DND-41 (cell line): ENCODE measurements around the gene BPIFB3.

Source experiments
- ATAC-seq: fragments of 200-7000 bp; cut with Tn5 transposase; 3 replicates; pipeline ENCODE4 v1.9.1; 2021; ENCODE audit warnings: low read depth; ENCODE audit not compliant: insufficient read depth
- DNase-seq: peaks from one replicate; pipeline ENCODE4 v3.0.0-alpha.2; 2020
- H2AFZ ChIP-seq: 2 replicates; pipeline ENCODE4 v1.6.0; 2012; ENCODE audit warnings: low read depth, low read length
- H3K27ac ChIP-seq: 2 replicates; pipeline ENCODE4 v1.5.1; 2012; ENCODE audit warnings: low read length, inconsistent platforms
- H3K27me3 ChIP-seq: fragments of 200-600 bp; sonication (generic); 2 replicates; pipeline ENCODE4 v1.6.0; 2012; ENCODE audit warnings: low read length, mild to moderate bottlenecking, inconsistent platforms; ENCODE audit not compliant: insufficient read depth, poor library complexity
- H3K36me3 ChIP-seq: 2 replicates; pipeline ENCODE4 v1.5.1; 2012; ENCODE audit warnings: low read length, inconsistent platforms; ENCODE audit not compliant: insufficient read depth
- H3K4me1 ChIP-seq: 2 replicates; pipeline ENCODE4 v1.5.1; 2012; ENCODE audit warnings: mild to moderate bottlenecking, low read length; ENCODE audit not compliant: insufficient read depth
- H3K4me2 ChIP-seq: 2 replicates; pipeline ENCODE4 v1.6.0; 2012; ENCODE audit warnings: mild to moderate bottlenecking, moderate library complexity, low read length, inconsistent platforms; ENCODE audit not compliant: insufficient read depth
- H3K4me3 ChIP-seq, 2 experiments: fragments of 200-600 bp in 1 of 2; shearing (Covaris generic) in 1 of 2; 2 replicates each; pipeline ENCODE4 v1.5.1; 2012 to 2016; ENCODE audit warnings: inconsistent platforms in 2 of 2, low read length in 2 of 2, mild to moderate bottlenecking in 2 of 2, low read depth in 1 of 2, moderate library complexity in 1 of 2
- H3K79me2 ChIP-seq: 2 replicates; pipeline ENCODE4 v1.6.0; 2012; ENCODE audit warnings: low read length, inconsistent platforms; ENCODE audit not compliant: insufficient read depth
- H3K9ac ChIP-seq: 2 replicates; pipeline ENCODE4 v1.6.0; 2012; ENCODE audit warnings: low read depth, mild to moderate bottlenecking, inconsistent platforms, low read length, moderate library complexity
- H3K9me3 ChIP-seq: 2 replicates; pipeline ENCODE4 v1.5.1; 2012; ENCODE audit warnings: low read length, moderate library complexity, mild to moderate bottlenecking, inconsistent platforms; ENCODE audit not compliant: insufficient read depth, severe bottlenecking
- H4K20me1 ChIP-seq: 2 replicates; pipeline ENCODE4 v1.6.0; 2012; ENCODE audit warnings: low read length; ENCODE audit not compliant: insufficient read depth
- CTCF ChIP-seq: IDR thresholded peaks from 2 replicates; pipeline ENCODE4 v1.5.1; 2012; ENCODE audit warnings: borderline replicate concordance, low read length, moderate library complexity, mild to moderate bottlenecking; ENCODE audit not compliant: poor library complexity, severe bottlenecking; ENCODE audit errors: extremely low read depth
- EZH2 ChIP-seq: IDR thresholded peaks from 3 replicates; pipeline ENCODE4 v1.6.1; 2012; ENCODE audit warnings: borderline replicate concordance, low read depth, mild to moderate bottlenecking, moderate library complexity, low read length, inconsistent platforms; ENCODE audit not compliant: severe bottlenecking

Gene BPIFB3

GRCh38 chr20:33034901-33035492, 18.7 kb upstream of the BPIFB3 start:
- TF ChIP-seq EZH2 (no peak), CTCF (no peak)
- Histone ChIP-seq H2AFZ (no peak overlapping the region), H3K4me1 (no peaks in the 10 kb centered on the region), H3K27ac (no peak overlapping the region), H3K27me3 (no peaks in the 10 kb centered on the region), H3K4me3 (no peak overlapping the region), H3K36me3 (no peaks in the 10 kb centered on the region), H3K79me2 (no peaks in the 10 kb centered on the region), H3K9me3 (no peaks in the 10 kb centered on the region), H3K4me2 (no peak overlapping the region), H3K9ac (no peak overlapping the region), H4K20me1 (no peaks in the 10 kb centered on the region)
- ATAC-seq (no peak), DNase-seq (no peak)

- H3K27ac ChIP-seq = no peak overlapping the region
- no peaks in the 10 kb centered on the region for H3K4me1 ChIP-seq
- H3K79me2 ChIP-seq = no peaks in the 10 kb centered on the region
- H3K9me3 ChIP-seq = no peaks in the 10 kb centered on the region
- H3K9ac ChIP-seq = no peak overlapping the region
- TF ChIP-seq EZH2 (no peak), CTCF (no peak)
- H3K4me3 ChIP-seq = no peak overlapping the region
- no peaks in the 10 kb centered on the region for H4K20me1 ChIP-seq
- no peak overlapping the region for H3K4me2 ChIP-seq
- H3K27me3 ChIP-seq = no peaks in the 10 kb centered on the region
- ATAC-seq = no peak
- no peaks in the 10 kb centered on the region for H3K36me3 ChIP-seq
- DNase-seq = no peak
- no peak overlapping the region for H2AFZ ChIP-seq
Observed at GRCh38 chr20:33037456-33037855, 16.2 kb upstream of the BPIFB3 start.

DNA sequence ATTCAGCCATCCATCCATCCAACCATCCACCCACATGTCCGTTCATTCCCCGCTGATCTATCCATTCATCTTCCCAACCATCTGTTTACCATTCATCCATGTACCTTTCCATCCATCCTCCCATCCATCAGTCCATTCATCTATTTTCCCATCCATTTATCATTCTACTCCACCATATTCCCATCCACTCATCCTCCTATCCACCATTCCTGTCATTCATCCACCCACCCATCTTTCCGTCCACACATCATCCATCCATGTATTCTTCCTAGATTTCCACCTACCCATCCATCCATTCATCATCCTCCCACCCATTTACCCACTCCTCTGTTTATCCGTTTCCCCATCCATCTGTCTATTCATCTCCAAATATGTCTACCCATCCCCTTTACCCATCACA, 15.5 kb upstream of the BPIFB3 start:
- TF ChIP-seq CTCF (no peak), EZH2 (no peak)
- ATAC-seq = no peak
- Histone ChIP-seq H3K4me3 (no peak overlapping the region), H3K27me3 (no peaks in the 10 kb centered on the region), H4K20me1 (no peaks in the 10 kb centered on the region), H3K4me1 (no peaks in the 10 kb centered on the region), H3K4me2 (no peak overlapping the region), H3K27ac (no peak overlapping the region), H3K36me3 (no peaks in the 10 kb centered on the region), H3K9ac (no peak overlapping the region), H3K79me2 (no peaks in the 10 kb centered on the region), H3K9me3 (no peaks in the 10 kb centered on the region), H2AFZ (no peak overlapping the region)
- DNase-seq = no peak

GRCh38 chr20:33042430-33042829, 11.3 kb upstream of the BPIFB3 start:
- Histone ChIP-seq H3K4me3 (no peak overlapping the region), H2AFZ (no peak overlapping the region), H3K9me3 (peaks cover 4% of the 10 kb centered on the region), H3K4me2 (no peak overlapping the region), H4K20me1 (no peaks in the 10 kb centered on the region), H3K4me1 (no peaks in the 10 kb centered on the region), H3K36me3 (no peaks in the 10 kb centered on the region), H3K27me3 (no peaks in the 10 kb centered on the region), H3K9ac (no peak overlapping the region), H3K27ac (no peak overlapping the region), H3K79me2 (no peaks in the 10 kb centered on the region)
- TF ChIP-seq CTCF = no peak
- no peak for TF ChIP-seq EZH2
- ATAC-seq (no peak), DNase-seq (no peak)
